HepG2 (cell line): ENCODE data around the gene TPX2. TPM values are rescaled to one million over a fixed set of nuclear protein-coding genes. Genes with fewer than 3 reads are reported as not detected.

Experiments used
- BHLHE40 ChIP-seq: IDR thresholded peaks from 2 replicates; pipeline ENCODE4 v1.6.1; 2011; ENCODE audit warnings: low read length, improper control_type of control experiment
- FOXA1 ChIP-seq, 2 experiments: fragments of 450-650 bp in 1 of 2; sonication (generic) in 1 of 2; formaldehyde crosslinking in 1 of 2; IDR thresholded peaks; 2 replicates each; pipeline versions ENCODE4 v1.4.0 to v1.6.1; 2016 to 2020; ENCODE audit warnings: missing genetic modification reagents in 1 of 2
- GTF3A ChIP-seq: sonication (generic); formaldehyde crosslinking; conservative IDR thresholded peaks from 2 replicates; pipeline ENCODE4 v1.4.0; 2020; ENCODE audit warnings: mild to moderate bottlenecking, missing genetic modification reagents
- IRF2 ChIP-seq: IDR thresholded peaks from 2 replicates; pipeline ENCODE4 v1.6.1; 2018; ENCODE audit warnings: missing genetic modification reagents, missing compliant biosample characterization
- MATR3 ChIP-seq: sonication (generic); formaldehyde crosslinking; IDR thresholded peaks from 2 replicates; pipeline ENCODE4 v1.4.0; 2020; ENCODE audit warnings: missing genetic modification reagents
- PCBP1 ChIP-seq: fragments of 200-400 bp; formaldehyde crosslinking; IDR thresholded peaks from 2 replicates; pipeline ENCODE4 v1.6.1; 2017; ENCODE audit warnings: mild to moderate bottlenecking, low read depth, low read length, borderline replicate concordance
- PRPF4 ChIP-seq: fragments of 200-400 bp; formaldehyde crosslinking; IDR thresholded peaks from 2 replicates; pipeline ENCODE4 v1.6.1; 2016; ENCODE audit warnings: low read length, low read depth; ENCODE audit not compliant: poor library complexity, severe bottlenecking
- TBX3 ChIP-seq: fragments of 450-650 bp; IDR thresholded peaks from 2 replicates; pipeline ENCODE4 v1.6.1; 2017; ENCODE audit warnings: antibody characterized with exemption, mild to moderate bottlenecking, inconsistent platforms, borderline replicate concordance
- TCF12 ChIP-seq, 2 experiments: fragments of 450-650 bp in 1 of 2; sonication (generic) in 1 of 2; formaldehyde crosslinking in 1 of 2; IDR thresholded peaks; 2 replicates each; pipeline versions ENCODE4 v1.6.1 to v1.8.0; 2017 to 2022; ENCODE audit warnings: antibody characterized with exemption in 1 of 2, mild to moderate bottlenecking in 1 of 2, missing genetic modification reagents in 1 of 2, moderate library complexity in 1 of 2
- ZNF253 ChIP-seq: sonication (generic); formaldehyde crosslinking; IDR thresholded peaks from 2 replicates; pipeline ENCODE4 v1.8.0; 2022; ENCODE audit warnings: mild to moderate bottlenecking, missing genetic modification reagents, borderline replicate concordance
- ZNF335 ChIP-seq: sonication (generic); formaldehyde crosslinking; IDR thresholded peaks from 2 replicates; pipeline ENCODE4 v1.4.0; 2020; ENCODE audit warnings: missing genetic modification reagents
- ZNF670 ChIP-seq: sonication (generic); formaldehyde crosslinking; IDR thresholded peaks from 2 replicates; pipeline ENCODE4 v1.8.0; 2022; ENCODE audit warnings: mild to moderate bottlenecking, missing genetic modification reagents, borderline replicate concordance
- polyA plus RNA-seq, 8 experiments: library from polyadenylated mRNA; depleted of rRNA in 3 of 8; stranded (reverse) in 7 of 8; unstranded in 1 of 8; fragments of >200 nt; fragmentation: Illumina TruSeq in 4 of 8; extraction: Trizol in 4 of 8; gene quantifications; 2 replicates each; pipeline versions ENCODE4 v1.2.1 to v1.2.3, GENCODE V29; 2011 to 2016; ENCODE audit warnings: low read depth in 4 of 8, missing spikeins in 1 of 8, mixed read lengths in 1 of 8; ENCODE audit not compliant: insufficient read depth in 1 of 8
- total RNA-seq, 5 experiments: library from RNA; depleted of rRNA; stranded (reverse); fragments of >200 nt; fragmentation: Illumina TruSeq; extraction: Trizol; gene quantifications; 2 replicates each; pipeline ENCODE4 v1.2.3, GENCODE V29; 2016; ENCODE audit warnings: low read depth in 1 of 5
- TF ChIP-seq, protein P1 (sequence below): sonication (generic); formaldehyde crosslinking; conservative IDR thresholded peaks from 2 replicates; pipeline ENCODE4 v1.4.0; 2020; ENCODE audit warnings: mild to moderate bottlenecking, missing genetic modification reagents, moderate library complexity
- TF ChIP-seq, protein P2 (sequence below): sonication (generic); formaldehyde crosslinking; IDR thresholded peaks from 2 replicates; pipeline ENCODE4 v1.4.0; 2020; ENCODE audit warnings: missing genetic modification reagents, borderline replicate concordance
- TF ChIP-seq, protein P3 (sequence below): sonication (generic); formaldehyde crosslinking; IDR thresholded peaks from 2 replicates; pipeline ENCODE4 v1.5.1; 2020; ENCODE audit warnings: missing genetic modification reagents, mild to moderate bottlenecking, borderline replicate concordance
- TF ChIP-seq, protein P4 (sequence below): sonication (generic); formaldehyde crosslinking; IDR thresholded peaks from 2 replicates; pipeline ENCODE4 v1.8.0; 2022; ENCODE audit warnings: missing genetic modification reagents, low read depth, mild to moderate bottlenecking, borderline replicate concordance
- TF ChIP-seq, protein P5 (sequence below): IDR thresholded peaks from 2 replicates; pipeline ENCODE4 v1.6.1; 2018; ENCODE audit warnings: missing genetic modification reagents, mild to moderate bottlenecking, missing compliant biosample characterization
- TF ChIP-seq, protein P6 (sequence below): IDR thresholded peaks from 2 replicates; pipeline ENCODE4 v1.6.1; 2016; ENCODE audit warnings: low read depth

Gene TPX2
- total and polyA plus RNA-seq, 2 of the 13 experiments (the other 11 are each of a cell fraction or from before 2014, with no cell fraction given): 34.3 to 124 TPM

DNA sequence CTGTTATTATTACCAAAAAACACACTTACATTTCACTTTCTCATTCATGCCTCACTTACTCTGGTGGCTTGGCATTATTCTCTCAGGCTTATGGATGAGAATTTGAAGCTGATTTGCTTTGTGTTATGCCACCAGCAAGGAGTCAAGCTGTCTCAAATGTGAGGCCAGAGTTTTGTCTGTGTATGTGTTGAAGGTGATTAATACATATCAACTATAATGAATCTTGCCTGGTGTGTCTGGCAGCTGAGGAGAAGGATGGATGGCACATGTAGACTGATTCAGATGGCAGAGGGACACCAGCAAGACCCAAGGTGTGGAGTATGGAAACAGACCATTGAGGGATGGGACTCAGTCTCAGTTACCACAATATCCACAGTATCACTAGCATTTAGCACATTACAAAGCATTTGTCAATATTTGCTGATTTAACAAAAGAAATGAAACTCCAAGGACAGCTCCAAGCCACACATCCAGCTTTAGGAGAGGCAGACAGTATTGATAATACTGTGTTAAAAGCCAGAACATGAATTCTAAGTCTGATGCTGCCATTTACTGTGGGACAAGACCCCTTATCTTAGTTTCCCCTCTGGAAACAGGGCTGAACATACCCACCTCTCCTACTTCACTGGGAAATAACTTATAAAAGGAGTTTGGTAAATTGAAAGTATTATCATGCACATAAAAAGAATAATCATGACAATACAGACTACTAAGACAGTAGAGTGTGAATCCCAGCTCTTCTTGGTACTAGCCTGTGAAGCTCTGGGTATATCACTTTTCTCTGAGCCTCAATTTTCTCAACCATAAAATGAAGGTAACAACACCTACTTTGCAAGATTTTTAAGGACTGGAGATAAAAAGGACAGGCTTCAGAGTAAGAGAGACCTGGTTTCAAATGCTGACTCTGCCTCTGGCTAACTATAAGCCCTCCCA is 27.6 kb upstream of the TPX2 start (continued):
- TF ChIP-seq, protein P1, sequence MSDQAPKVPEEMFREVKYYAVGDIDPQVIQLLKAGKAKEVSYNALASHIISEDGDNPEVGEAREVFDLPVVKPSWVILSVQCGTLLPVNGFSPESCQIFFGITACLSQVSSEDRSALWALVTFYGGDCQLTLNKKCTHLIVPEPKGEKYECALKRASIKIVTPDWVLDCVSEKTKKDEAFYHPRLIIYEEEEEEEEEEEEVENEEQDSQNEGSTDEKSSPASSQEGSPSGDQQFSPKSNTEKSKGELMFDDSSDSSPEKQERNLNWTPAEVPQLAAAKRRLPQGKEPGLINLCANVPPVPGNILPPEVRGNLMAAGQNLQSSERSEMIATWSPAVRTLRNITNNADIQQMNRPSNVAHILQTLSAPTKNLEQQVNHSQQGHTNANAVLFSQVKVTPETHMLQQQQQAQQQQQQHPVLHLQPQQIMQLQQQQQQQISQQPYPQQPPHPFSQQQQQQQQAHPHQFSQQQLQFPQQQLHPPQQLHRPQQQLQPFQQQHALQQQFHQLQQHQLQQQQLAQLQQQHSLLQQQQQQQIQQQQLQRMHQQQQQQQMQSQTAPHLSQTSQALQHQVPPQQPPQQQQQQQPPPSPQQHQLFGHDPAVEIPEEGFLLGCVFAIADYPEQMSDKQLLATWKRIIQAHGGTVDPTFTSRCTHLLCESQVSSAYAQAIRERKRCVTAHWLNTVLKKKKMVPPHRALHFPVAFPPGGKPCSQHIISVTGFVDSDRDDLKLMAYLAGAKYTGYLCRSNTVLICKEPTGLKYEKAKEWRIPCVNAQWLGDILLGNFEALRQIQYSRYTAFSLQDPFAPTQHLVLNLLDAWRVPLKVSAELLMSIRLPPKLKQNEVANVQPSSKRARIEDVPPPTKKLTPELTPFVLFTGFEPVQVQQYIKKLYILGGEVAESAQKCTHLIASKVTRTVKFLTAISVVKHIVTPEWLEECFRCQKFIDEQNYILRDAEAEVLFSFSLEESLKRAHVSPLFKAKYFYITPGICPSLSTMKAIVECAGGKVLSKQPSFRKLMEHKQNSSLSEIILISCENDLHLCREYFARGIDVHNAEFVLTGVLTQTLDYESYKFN (CRISPR knock-in tag): peak; percentile 71
- 0 out of 2 replicates have a peak, but pooled peaks have one; percentile 38 for TF ChIP-seq FOXA1 (IDR thresholded peaks at IDR 0.05)
- peak; percentile 95 for TF ChIP-seq FOXA1 (CRISPR knock-in tag; IDR thresholded peaks at IDR 0.05)
- no peak for TF ChIP-seq BHLHE40
- 0 out of 2 replicates have a peak, but pooled peaks have one; percentile 2 for TF ChIP-seq ZNF335 (CRISPR knock-in tag)
- no peak for TF ChIP-seq MATR3 (CRISPR knock-in tag)
- TF ChIP-seq, protein P2, sequence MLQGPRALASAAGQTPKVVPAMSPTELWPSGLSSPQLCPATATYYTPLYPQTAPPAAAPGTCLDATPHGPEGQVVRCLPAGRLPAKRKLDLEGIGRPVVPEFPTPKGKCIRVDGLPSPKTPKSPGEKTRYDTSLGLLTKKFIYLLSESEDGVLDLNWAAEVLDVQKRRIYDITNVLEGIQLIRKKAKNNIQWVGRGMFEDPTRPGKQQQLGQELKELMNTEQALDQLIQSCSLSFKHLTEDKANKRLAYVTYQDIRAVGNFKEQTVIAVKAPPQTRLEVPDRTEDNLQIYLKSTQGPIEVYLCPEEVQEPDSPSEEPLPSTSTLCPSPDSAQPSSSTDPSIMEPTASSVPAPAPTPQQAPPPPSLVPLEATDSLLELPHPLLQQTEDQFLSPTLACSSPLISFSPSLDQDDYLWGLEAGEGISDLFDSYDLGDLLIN (CRISPR knock-in tag): no peak
- TF ChIP-seq GTF3A (CRISPR knock-in tag): no peak
- no peak for TF ChIP-seq ZNF253 (CRISPR knock-in tag)
- TF ChIP-seq, protein P3, sequence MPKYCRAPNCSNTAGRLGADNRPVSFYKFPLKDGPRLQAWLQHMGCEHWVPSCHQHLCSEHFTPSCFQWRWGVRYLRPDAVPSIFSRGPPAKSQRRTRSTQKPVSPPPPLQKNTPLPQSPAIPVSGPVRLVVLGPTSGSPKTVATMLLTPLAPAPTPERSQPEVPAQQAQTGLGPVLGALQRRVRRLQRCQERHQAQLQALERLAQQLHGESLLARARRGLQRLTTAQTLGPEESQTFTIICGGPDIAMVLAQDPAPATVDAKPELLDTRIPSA (CRISPR knock-in tag): no peak
- TF ChIP-seq PRPF4: no peak
- TF ChIP-seq, protein P4, sequence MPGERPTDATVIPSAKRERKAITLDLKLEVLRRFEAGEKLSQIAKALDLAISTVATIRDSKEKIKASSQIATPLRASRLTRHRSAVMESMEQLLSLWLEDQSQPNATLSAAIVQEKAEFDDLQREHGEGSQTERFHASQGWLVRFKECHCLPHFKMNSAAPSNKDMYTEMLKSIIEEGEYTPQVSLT (CRISPR knock-in tag): no peak
- TF ChIP-seq TBX3: peak; percentile 95
- TF ChIP-seq TCF12 (IDR thresholded peaks at IDR 0.05): no peak
- TF ChIP-seq TCF12 (CRISPR knock-in tag; IDR thresholded peaks at IDR 0.05): 0 out of 2 replicates have a peak, but pooled peaks have one; percentile 35
- TF ChIP-seq IRF2 (CRISPR knock-in tag): peak; percentile 48; the same call in 1 of the 2 replicates
- TF ChIP-seq PCBP1: no peak
- TF ChIP-seq, protein P5, sequence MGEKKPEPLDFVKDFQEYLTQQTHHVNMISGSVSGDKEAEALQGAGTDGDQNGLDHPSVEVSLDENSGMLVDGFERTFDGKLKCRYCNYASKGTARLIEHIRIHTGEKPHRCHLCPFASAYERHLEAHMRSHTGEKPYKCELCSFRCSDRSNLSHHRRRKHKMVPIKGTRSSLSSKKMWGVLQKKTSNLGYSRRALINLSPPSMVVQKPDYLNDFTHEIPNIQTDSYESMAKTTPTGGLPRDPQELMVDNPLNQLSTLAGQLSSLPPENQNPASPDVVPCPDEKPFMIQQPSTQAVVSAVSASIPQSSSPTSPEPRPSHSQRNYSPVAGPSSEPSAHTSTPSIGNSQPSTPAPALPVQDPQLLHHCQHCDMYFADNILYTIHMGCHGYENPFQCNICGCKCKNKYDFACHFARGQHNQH: peak; percentile 40; the same call in 1 of the 2 replicates
- TF ChIP-seq, protein P6, sequence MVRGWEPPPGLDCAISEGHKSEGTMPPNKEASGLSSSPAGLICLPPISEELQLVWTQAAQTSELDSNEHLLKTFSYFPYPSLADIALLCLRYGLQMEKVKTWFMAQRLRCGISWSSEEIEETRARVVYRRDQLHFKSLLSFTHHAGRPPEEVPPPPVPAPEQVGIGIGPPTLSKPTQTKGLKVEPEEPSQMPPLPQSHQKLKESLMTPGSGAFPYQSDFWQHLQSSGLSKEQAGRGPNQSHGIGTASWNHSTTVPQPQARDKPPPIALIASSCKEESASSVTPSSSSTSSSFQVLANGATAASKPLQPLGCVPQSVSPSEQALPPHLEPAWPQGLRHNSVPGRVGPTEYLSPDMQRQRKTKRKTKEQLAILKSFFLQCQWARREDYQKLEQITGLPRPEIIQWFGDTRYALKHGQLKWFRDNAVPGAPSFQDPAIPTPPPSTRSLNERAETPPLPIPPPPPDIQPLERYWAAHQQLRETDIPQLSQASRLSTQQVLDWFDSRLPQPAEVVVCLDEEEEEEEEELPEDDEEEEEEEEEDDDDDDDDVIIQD (CRISPR knock-in tag): no peak
- no peak for TF ChIP-seq ZNF670 (CRISPR knock-in tag)
